ENCODE data around the gene SLC5A4.

DNA sequence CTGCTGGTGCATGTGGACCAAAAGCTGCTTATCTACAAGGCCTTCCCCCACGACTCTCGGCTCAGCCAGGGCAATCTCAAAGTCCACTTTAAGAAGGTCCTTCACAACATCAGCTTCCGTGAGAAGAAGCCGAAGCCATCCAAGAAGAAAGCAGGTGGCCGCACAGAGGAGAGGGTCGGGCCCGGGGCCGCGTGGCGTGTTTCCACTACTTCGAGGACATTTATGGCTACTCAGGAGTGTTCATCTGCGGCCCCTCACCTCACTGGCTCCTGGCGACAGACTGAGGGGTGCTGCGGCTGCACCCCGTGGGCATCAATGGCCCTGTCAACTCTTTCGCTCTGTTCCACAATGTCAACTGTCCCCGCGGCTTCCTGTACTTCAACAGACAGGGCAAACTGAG is 16.2 kb upstream of the SLC5A4 start:
- TF ChIP-seq, protein P1, sequence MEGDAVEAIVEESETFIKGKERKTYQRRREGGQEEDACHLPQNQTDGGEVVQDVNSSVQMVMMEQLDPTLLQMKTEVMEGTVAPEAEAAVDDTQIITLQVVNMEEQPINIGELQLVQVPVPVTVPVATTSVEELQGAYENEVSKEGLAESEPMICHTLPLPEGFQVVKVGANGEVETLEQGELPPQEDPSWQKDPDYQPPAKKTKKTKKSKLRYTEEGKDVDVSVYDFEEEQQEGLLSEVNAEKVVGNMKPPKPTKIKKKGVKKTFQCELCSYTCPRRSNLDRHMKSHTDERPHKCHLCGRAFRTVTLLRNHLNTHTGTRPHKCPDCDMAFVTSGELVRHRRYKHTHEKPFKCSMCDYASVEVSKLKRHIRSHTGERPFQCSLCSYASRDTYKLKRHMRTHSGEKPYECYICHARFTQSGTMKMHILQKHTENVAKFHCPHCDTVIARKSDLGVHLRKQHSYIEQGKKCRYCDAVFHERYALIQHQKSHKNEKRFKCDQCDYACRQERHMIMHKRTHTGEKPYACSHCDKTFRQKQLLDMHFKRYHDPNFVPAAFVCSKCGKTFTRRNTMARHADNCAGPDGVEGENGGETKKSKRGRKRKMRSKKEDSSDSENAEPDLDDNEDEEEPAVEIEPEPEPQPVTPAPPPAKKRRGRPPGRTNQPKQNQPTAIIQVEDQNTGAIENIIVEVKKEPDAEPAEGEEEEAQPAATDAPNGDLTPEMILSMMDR (conservative IDR thresholded peaks at IDR 0.05) = no peak
- TF ChIP-seq EZH2 (IDR thresholded peaks at IDR 0.05; ENCODE audit: low read depth) = no peak
